ENCODE results near the gene PRR23E. TPM values are rescaled to one million over a fixed set of nuclear protein-coding genes. Genes with fewer than 3 reads are reported as not detected.

The PRR23E gene
- total and polyA plus RNA-seq, 2 experiments from 2014 or later = not detected

DNA sequence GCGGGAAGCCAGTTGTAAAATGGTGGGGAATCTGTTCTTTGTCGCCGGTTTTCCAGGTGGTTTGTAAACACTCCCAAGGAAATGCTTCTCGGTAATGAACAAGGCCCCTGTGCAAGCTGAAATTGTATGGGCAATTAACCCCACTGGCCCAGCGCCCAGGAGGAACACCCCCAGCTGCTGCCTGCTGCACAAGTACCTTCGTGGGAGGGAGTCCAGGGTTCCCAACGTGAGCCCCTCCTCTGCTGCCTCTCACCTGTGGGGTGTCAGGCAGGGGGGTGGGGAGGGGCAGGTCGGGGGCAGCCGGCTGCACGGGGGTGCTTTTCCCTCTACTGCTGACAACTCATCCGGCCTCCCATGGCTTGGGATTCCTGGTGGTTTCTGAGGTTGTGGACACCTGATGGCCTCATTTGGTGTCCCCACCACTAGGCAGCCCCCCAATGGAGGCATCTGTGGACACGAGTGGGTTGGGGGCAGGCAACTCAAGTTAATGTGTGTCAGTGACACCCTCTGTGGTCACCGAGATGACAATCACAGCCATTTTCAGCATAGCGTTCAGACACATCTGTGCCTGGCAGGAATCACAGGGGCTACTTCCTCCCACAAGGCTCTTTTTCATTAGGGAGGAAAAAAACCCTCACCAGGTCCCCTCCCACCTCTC is 35.6 kb upstream of the PRR23E start:
- Histone ChIP-seq H2AFZ (no peak overlapping the region), H3K27me3 (ENCODE audit: insufficient read depth) (no peaks in the 10 kb centered on the region), H3K79me2 (replicated peaks; ENCODE audit: insufficient read depth) (no peaks in the 10 kb centered on the region), H3K36me3 (ENCODE audit: insufficient read depth) (no peaks in the 10 kb centered on the region), H3F3A (replicated peaks; ENCODE audit: low read depth) (no peaks in the 10 kb centered on the region), H4K20me1 (replicated peaks; ENCODE audit: insufficient read depth) (no peaks in the 10 kb centered on the region; the same call in 1 of the 2 replicates), H3K27ac (ENCODE audit: low read depth) (no peak overlapping the region), H3K4me2 (no peak overlapping the region), H3K4me1 (ENCODE audit: insufficient read depth) (peaks cover 7% of the 10 kb centered on the region; the same call in 1 of the 2 replicates), H3K9me2 (ENCODE audit: insufficient read depth) (no peaks in the 10 kb centered on the region; the same call in 1 of the 2 replicates), H3K4me3 (no peak overlapping the region)
- TF ChIP-seq EZH2 (IDR thresholded peaks at IDR 0.05; ENCODE audit: low read depth, unreplicated experiment) (no peak), ZNF114 (CRISPR knock-in tag; IDR thresholded peaks at IDR 0.05) (no peak), JUNB (IDR thresholded peaks at IDR 0.05; ENCODE audit: unreplicated experiment) (no peak), STAT1 (IDR thresholded peaks at IDR 0.05; ENCODE audit: unreplicated experiment) (no peak), NANOG (IDR thresholded peaks at IDR 0.05; ENCODE audit: borderline replicate concordance) (no peak), ZNF331 (CRISPR knock-in tag; IDR thresholded peaks at IDR 0.05; ENCODE audit: low read depth) (no peak), EZH2phosphoT487 (IDR thresholded peaks at IDR 0.05; ENCODE audit: unreplicated experiment) (no peak), POLR2AphosphoS5 (IDR thresholded peaks at IDR 0.05; ENCODE audit: low read depth) (no peak)
- TF ChIP-seq, protein P1, sequence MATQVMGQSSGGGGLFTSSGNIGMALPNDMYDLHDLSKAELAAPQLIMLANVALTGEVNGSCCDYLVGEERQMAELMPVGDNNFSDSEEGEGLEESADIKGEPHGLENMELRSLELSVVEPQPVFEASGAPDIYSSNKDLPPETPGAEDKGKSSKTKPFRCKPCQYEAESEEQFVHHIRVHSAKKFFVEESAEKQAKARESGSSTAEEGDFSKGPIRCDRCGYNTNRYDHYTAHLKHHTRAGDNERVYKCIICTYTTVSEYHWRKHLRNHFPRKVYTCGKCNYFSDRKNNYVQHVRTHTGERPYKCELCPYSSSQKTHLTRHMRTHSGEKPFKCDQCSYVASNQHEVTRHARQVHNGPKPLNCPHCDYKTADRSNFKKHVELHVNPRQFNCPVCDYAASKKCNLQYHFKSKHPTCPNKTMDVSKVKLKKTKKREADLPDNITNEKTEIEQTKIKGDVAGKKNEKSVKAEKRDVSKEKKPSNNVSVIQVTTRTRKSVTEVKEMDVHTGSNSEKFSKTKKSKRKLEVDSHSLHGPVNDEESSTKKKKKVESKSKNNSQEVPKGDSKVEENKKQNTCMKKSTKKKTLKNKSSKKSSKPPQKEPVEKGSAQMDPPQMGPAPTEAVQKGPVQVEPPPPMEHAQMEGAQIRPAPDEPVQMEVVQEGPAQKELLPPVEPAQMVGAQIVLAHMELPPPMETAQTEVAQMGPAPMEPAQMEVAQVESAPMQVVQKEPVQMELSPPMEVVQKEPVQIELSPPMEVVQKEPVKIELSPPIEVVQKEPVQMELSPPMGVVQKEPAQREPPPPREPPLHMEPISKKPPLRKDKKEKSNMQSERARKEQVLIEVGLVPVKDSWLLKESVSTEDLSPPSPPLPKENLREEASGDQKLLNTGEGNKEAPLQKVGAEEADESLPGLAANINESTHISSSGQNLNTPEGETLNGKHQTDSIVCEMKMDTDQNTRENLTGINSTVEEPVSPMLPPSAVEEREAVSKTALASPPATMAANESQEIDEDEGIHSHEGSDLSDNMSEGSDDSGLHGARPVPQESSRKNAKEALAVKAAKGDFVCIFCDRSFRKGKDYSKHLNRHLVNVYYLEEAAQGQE (IDR thresholded peaks at IDR 0.05; ENCODE audit: unreplicated experiment) = no peak
- TF ChIP-seq, protein P2, sequence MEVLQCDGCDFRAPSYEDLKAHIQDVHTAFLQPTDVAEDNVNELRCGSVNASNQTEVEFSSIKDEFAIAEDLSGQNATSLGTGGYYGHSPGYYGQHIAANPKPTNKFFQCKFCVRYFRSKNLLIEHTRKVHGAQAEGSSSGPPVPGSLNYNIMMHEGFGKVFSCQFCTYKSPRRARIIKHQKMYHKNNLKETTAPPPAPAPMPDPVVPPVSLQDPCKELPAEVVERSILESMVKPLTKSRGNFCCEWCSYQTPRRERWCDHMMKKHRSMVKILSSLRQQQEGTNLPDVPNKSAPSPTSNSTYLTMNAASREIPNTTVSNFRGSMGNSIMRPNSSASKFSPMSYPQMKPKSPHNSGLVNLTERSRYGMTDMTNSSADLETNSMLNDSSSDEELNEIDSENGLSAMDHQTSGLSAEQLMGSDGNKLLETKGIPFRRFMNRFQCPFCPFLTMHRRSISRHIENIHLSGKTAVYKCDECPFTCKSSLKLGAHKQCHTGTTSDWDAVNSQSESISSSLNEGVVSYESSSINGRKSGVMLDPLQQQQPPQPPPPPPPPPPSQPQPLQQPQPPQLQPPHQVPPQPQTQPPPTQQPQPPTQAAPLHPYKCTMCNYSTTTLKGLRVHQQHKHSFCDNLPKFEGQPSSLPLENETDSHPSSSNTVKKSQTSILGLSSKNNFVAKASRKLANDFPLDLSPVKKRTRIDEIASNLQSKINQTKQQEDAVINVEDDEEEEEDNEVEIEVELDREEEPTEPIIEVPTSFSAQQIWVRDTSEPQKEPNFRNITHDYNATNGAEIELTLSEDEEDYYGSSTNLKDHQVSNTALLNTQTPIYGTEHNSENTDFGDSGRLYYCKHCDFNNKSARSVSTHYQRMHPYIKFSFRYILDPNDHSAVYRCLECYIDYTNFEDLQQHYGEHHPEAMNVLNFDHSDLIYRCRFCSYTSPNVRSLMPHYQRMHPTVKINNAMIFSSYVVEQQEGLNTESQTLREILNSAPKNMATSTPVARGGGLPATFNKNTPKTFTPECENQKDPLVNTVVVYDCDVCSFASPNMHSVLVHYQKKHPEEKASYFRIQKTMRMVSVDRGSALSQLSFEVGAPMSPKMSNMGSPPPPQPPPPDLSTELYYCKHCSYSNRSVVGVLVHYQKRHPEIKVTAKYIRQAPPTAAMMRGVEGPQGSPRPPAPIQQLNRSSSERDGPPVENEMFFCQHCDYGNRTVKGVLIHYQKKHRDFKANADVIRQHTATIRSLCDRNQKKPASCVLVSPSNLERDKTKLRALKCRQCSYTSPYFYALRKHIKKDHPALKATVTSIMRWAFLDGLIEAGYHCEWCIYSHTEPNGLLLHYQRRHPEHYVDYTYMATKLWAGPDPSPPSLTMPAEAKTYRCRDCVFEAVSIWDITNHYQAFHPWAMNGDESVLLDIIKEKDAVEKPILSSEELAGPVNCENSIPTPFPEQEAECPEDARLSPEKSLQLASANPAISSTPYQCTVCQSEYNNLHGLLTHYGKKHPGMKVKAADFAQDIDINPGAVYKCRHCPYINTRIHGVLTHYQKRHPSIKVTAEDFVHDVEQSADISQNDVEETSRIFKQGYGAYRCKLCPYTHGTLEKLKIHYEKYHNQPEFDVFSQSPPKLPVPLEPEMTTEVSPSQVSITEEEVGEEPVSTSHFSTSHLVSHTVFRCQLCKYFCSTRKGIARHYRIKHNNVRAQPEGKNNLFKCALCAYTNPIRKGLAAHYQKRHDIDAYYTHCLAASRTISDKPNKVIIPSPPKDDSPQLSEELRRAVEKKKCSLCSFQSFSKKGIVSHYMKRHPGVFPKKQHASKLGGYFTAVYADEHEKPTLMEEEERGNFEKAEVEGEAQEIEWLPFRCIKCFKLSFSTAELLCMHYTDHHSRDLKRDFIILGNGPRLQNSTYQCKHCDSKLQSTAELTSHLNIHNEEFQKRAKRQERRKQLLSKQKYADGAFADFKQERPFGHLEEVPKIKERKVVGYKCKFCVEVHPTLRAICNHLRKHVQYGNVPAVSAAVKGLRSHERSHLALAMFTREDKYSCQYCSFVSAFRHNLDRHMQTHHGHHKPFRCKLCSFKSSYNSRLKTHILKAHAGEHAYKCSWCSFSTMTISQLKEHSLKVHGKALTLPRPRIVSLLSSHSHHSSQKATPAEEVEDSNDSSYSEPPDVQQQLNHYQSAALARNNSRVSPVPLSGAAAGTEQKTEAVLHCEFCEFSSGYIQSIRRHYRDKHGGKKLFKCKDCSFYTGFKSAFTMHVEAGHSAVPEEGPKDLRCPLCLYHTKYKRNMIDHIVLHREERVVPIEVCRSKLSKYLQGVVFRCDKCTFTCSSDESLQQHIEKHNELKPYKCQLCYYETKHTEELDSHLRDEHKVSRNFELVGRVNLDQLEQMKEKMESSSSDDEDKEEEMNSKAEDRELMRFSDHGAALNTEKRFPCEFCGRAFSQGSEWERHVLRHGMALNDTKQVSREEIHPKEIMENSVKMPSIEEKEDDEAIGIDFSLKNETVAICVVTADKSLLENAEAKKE (CRISPR knock-in tag; IDR thresholded peaks at IDR 0.05) = no peak
- TF ChIP-seq, protein P3, sequence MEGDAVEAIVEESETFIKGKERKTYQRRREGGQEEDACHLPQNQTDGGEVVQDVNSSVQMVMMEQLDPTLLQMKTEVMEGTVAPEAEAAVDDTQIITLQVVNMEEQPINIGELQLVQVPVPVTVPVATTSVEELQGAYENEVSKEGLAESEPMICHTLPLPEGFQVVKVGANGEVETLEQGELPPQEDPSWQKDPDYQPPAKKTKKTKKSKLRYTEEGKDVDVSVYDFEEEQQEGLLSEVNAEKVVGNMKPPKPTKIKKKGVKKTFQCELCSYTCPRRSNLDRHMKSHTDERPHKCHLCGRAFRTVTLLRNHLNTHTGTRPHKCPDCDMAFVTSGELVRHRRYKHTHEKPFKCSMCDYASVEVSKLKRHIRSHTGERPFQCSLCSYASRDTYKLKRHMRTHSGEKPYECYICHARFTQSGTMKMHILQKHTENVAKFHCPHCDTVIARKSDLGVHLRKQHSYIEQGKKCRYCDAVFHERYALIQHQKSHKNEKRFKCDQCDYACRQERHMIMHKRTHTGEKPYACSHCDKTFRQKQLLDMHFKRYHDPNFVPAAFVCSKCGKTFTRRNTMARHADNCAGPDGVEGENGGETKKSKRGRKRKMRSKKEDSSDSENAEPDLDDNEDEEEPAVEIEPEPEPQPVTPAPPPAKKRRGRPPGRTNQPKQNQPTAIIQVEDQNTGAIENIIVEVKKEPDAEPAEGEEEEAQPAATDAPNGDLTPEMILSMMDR (conservative IDR thresholded peaks at IDR 0.05; ENCODE audit: low read depth in 2 of 2) = no peak
- TF ChIP-seq, protein P4, sequence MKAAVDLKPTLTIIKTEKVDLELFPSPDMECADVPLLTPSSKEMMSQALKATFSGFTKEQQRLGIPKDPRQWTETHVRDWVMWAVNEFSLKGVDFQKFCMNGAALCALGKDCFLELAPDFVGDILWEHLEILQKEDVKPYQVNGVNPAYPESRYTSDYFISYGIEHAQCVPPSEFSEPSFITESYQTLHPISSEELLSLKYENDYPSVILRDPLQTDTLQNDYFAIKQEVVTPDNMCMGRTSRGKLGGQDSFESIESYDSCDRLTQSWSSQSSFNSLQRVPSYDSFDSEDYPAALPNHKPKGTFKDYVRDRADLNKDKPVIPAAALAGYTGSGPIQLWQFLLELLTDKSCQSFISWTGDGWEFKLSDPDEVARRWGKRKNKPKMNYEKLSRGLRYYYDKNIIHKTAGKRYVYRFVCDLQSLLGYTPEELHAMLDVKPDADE (IDR thresholded peaks at IDR 0.05) = no peak
- Mint-ChIP-seq H3K27me3 (ENCODE audit: insufficient read depth, low read depth, poor library complexity) (peaks cover 3% of the 10 kb centered on the region), H3K36me3 (ENCODE audit: low read depth) (no peaks in the 10 kb centered on the region), H3K4me3 (no peak overlapping the region), H3K9me3 (no peaks in the 10 kb centered on the region), H3K4me1 (peaks cover 15% of the 10 kb centered on the region), H3K27ac (no peak overlapping the region)
- ATAC-seq (no peak), DNase-seq (ENCODE audit: low spot score) (no peak)

Measured in GM23338 (cell line).